Gastroesophageal sphincter (tissue), 3 donors: ENCODE results near the gene DIRAS1.

ENCODE experiments used
- EP300 ChIP-seq: sonication (generic); formaldehyde crosslinking; IDR thresholded peaks from one replicate; pipeline ENCODE4 v1.6.1; 2017; ENCODE audit warnings: antibody characterized with exemption, mild to moderate bottlenecking
- POLR2A ChIP-seq, 2 donors: fragments of 450-650 bp; IDR thresholded peaks; one replicate each; pipeline ENCODE4 v1.6.1; 2017; ENCODE audit warnings: antibody characterized with exemption in 2 of 2, mild to moderate bottlenecking in 2 of 2, moderate library complexity in 1 of 2
- POLR2AphosphoS5 ChIP-seq: sonication (generic); formaldehyde crosslinking; IDR thresholded peaks from one replicate; pipeline ENCODE4 v1.6.1; 2017; ENCODE audit warnings: antibody characterized with exemption
- TF ChIP-seq, protein P1 (sequence below), 4 experiments: fragments of 200-600 bp in 2 of 4; fragments of 450-650 bp in 2 of 4; sonication (generic) in 1 of 4; IDR thresholded peaks; one replicate each; pipeline ENCODE4 v1.5.1; 2017 to 2019; ENCODE audit warnings: antibody characterized with exemption in 4 of 4, mild to moderate bottlenecking in 2 of 4, moderate library complexity in 2 of 4

DNA sequence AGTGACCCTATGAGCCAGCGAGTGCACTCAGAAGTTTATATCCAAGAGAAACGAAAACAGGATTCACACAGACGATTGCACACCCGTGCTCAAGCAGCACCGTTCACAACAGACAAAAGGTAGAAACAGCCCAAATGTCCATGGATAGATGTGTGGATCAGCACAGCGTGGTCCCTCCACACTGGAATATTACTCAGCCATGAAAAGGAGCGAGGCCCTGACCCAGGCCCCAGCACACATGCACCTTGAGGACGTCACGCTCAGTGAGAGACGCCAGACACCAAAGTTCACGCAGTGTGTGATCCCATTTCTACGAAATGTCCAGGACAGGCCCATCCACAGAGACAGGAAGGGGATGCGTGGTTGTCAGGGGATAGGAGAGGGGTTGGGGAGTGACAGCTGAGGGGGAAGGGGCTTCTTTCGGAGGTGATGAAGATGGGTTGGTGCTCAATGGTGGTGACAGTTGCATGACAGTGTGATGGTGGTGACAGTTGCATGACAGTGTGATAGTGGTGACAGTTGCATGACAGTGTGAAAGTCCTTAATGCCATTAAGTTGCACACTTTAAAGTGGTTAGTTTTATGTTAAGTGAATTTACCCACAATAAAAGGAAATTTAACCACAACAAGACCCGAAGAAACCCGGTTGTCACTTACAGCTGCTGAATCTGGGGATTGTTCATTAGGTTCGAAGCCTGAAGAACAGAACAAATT lies 37.6 kb upstream of the DIRAS1 start:
- TF ChIP-seq POLR2AphosphoS5 (no peak), POLR2A (IDR thresholded peaks at IDR 0.05) (no peak), EP300 (no peak)
- TF ChIP-seq, protein P1, sequence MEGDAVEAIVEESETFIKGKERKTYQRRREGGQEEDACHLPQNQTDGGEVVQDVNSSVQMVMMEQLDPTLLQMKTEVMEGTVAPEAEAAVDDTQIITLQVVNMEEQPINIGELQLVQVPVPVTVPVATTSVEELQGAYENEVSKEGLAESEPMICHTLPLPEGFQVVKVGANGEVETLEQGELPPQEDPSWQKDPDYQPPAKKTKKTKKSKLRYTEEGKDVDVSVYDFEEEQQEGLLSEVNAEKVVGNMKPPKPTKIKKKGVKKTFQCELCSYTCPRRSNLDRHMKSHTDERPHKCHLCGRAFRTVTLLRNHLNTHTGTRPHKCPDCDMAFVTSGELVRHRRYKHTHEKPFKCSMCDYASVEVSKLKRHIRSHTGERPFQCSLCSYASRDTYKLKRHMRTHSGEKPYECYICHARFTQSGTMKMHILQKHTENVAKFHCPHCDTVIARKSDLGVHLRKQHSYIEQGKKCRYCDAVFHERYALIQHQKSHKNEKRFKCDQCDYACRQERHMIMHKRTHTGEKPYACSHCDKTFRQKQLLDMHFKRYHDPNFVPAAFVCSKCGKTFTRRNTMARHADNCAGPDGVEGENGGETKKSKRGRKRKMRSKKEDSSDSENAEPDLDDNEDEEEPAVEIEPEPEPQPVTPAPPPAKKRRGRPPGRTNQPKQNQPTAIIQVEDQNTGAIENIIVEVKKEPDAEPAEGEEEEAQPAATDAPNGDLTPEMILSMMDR (IDR thresholded peaks at IDR 0.05): no peak
